ENCODE measurements around the gene ZSCAN9.

ZSCAN9 gene

DNA sequence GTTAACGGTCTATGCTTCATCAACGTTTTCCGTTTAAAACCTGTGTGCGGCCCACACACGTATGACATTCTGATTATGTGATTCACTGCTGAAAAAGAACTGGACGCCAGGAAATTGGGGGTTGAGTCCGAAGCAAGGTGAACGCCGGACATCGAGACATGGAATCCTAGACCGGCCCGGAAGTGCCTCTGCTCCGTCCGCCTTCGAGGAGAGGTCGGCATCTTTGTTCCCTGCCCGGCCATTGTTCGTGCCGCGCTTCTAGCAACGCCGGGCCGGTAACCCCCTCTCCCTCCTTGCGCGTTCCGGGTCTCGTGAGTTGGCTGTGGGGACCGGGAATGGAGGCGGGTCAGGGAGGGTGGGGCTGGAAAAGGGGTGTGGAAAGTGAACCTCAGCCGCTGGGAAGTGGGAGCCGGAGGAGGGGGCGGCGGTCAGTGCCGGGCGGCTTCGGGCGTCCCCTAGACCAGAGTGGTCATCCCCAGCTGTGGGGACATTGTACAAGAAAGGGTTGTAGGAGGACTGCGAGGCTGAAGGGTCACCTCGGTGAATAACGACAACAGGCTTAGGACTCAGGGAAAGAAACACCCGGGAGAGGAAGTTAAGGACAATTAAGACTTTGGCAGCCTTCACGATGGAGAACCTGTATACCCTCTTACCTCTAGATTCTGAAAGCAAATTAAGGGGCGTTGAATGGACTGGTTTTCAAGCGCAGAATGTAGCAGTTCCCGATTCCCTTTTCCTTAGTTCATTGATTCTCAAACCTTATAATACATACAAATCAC, at the start of gene ZSCAN9:
Gene ZSCAN9, plus strand, starts transcription at position 220 of the 779 bp plus-strand sequence. CDS start 1,810 bp downstream, outside the sequence.
- peak; percentile 24 for DNase-seq (ENCODE audit: low spot score)

DNA sequence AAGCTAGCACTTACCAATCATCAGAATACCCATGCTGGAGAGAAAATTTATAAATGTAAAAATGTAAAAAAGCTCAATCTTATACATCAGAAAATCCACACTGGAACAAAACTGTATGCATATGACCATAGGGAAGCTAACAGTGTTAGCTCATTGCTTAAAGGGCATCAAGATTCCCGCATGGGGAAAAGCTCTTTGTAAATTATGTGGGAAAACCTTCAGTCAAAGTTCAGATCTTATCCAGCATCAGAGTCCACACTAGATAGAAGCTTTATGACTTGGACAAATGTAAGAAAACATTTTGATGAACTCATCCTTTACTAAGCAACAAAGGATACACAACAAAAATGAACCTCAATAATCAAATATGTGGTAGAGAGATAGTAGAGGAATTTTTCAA, 48.7 kb upstream of the ZSCAN9 start:
- no peak for DNase-seq (ENCODE audit: low spot score)

DNA sequence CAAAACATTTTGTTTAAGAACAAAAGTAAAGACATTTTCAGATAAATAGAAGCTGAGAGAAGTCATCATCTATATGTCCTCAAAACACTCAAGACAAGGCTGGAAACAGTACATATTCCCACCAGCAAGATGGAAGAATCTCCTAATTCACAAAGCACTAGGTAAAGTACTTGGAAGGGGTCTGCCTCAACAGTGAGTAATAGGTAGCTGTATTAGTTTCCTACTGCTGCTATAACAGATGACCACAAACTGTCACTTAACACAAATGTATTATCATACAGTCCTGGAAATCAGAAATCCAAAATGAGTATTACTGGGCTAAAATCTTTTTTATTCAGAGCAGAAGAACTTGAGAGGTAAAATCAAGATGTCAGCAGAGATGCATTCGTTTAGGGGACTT, 42.8 kb upstream of the ZSCAN9 start:
- no peak for DNase-seq (ENCODE audit: low spot score)

DNA sequence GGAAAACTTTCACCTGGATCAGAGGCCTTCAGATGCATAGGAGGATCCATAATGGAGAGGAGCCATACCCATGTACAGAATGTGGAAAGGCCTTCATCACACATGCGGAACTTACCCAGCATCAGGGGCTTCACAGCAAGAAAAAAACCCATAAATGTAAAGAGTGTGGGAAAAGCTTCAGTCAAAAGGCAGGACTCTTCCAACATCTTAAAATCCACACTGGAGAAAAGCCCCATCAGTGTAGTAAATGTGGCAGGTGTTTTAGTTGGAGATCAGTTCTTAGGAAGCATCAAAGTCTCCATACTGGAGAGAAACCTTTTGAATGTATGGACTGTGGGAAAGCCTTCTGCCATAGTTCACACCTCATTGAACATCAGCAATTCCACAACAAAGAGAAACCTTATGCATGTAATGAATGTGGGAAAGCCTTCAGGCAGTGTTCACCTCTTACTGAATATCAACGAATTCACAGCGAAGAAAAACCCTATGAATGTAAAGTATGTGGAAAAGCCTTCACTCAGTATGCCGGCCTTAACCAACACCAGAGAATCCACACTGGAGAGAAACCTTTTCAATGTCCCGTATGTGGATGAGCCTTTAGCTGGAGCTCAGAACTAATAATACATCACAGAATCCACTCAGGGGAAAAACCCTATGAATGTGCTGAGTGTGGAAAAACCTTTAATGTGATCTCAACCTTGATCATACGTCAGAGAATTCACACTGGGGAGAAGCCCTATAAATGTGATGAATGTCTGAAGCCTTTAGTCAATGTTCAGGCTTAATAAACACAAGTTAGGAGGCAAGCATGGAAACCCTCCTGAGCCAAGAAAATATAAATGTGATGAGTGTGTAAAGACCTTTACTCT, 36.7 kb upstream of the ZSCAN9 start:
- no peak for DNase-seq (ENCODE audit: low spot score)

DNA sequence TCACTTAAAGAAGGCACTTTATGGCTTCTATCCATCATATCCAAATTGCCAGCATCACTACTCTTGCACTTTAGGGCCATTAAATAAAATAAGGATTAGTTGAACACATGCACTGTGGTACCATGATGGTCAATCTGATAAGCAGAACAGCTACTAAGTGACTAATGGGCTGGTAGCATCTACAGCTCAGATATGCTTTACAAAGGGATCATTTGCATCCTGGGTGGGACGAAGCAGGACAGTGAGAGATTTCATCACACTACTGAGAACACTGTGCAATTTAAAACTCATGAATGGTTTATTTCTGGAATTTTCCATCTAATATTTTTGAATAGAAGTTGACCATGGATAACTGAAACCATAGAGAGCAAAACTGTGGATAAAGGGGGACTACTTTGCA, 25.1 kb upstream of the ZSCAN9 start:
- DNase-seq (ENCODE audit: low spot score), result no peak

DNA sequence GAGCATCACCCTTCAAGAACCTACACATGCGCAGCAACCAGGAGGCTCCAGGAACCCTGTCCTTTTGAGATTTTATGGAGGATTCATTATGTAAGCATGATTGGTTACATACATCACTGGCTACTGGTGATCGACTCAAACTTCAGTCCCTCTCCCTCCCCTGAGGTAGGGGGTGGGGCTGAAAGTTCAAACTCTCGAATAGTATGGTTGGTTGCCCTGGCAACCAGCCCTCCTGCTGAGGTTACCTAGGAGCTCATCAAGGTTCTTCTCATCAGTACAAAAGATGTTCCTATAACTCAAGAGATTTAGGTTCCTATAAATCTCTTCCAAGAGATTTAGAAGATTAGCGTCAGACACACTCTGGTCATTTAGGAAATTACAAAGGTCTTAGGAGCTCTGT, 21.9 kb upstream of the ZSCAN9 start:
- DNase-seq (ENCODE audit: low spot score), result no peak

DNA sequence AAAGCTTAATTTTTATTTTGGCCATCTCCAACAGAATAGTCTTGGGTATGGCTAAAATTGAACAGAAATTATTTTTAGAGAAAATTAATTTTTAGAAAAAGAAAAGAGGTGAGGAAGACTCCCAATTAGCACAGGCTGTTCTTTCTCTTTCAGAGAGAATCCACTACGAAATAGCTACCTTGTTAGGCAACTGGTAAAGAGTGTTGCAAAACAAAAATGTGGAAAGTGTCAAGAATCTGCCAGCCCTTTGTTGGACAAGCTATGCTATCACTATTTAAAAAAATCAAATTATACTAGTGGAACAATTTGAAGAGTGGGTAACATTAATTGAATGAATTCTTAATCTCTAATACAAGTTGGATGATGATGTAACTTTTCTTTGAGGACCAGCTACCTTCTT, 19.2 kb upstream of the ZSCAN9 start:
- no peak for DNase-seq (ENCODE audit: low spot score)

DNA sequence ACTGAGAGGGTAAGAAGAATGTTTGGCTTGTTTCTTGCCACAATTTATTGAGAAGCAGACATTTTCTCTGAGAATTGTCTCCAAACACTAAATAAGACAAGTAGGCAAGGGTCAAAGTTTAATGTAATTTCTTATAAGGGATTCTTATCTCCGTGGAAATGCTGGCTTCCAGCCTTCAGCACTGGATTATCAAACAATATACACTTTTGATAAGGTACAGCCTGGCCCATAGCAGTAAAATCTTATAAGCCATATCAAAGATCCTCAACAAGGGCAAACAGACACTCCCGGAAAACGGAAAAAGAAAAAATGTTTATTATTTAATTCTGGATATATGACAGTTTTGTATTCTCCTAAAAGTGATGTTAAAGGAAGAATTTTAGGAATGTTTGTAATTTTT, 18.5 kb upstream of the ZSCAN9 start:
- DNase-seq (ENCODE audit: low spot score), result no peak

DNA sequence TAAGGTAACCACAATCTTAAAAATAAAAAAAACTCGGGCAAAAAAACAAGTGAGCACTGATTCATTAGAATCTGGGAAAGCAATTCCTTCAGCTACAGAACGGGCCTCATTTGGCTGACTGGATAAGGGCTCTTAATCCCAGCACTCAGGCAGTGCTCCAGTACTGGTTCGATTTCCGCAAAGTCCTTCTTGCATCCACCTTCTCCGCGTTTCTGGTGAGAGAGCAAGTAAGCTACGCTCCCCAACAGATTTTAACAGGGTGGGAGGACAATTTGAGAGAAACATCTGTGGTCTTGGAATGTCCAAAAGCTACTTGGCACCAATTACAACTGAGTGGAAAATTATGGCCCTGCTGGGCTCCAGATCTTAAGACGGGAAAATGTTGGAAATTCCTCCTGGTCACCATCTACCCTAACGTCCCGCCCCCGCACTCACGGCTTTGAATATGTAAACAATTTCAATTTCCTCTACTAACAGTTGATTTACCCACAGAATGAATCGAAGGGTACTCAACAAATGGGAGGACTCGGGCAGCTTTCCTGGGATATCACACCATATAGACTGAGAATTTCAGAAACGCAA, 18.1 kb upstream of the ZSCAN9 start:
- DNase-seq (ENCODE audit: low spot score), result no peak

DNA sequence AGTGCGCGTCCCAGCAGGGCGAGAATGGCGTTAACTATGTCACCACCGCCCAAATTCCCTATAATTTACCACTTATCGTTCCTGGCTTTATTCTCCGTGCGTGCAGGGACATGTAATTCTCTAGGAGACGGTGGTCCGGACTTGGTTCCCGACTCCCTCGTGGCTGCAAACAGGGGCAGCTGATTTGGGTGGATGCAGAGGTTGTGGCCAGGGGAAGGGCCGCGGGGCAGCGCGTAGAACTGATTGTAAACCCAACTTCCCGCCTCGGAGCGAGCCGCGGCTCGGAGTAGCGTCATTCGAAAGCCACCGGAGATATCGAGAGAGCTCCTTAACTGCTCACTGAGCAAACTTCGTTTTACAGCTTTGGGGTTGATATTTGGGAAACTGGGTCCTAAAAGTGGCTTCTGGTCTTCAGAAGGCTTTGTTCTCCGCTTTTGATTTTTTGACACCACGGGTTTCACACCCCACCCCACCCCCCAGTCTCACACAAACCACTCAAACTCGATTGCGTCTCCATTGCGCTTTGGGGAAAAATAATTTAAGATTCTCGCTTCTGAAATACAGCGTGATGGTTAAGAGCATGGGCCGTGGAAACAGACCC, 17.5 kb upstream of the ZSCAN9 start:
- DNase-seq (ENCODE audit: low spot score), result no peak

DNA sequence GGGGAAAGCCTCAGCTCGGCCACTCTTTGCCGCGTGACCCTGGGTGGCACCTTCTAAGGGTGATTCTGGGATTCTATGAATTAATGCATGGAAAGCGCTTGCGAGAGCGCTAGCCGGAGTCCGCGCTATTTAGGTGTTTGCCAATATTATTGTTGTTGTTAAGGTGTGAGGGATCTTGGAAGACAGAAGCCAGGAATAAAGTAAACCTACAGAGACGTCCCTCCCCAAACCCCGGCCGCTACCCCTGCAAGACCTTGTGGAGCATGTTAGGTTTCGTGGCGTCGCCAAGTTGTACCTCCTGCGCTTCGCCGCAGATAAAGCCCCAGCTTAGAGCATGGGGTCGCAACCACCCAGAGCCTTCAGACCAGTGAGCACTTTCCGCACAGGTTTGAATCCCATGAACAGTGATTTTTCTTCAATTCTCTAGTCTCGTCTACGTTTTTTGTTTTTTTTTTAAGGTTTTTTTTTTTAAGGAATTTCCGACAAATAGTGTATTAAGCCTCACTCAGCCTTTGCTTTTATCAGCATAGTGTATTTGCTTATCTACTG, 16.9 kb upstream of the ZSCAN9 start:
- DNase-seq (ENCODE audit: low spot score), result no peak

DNA sequence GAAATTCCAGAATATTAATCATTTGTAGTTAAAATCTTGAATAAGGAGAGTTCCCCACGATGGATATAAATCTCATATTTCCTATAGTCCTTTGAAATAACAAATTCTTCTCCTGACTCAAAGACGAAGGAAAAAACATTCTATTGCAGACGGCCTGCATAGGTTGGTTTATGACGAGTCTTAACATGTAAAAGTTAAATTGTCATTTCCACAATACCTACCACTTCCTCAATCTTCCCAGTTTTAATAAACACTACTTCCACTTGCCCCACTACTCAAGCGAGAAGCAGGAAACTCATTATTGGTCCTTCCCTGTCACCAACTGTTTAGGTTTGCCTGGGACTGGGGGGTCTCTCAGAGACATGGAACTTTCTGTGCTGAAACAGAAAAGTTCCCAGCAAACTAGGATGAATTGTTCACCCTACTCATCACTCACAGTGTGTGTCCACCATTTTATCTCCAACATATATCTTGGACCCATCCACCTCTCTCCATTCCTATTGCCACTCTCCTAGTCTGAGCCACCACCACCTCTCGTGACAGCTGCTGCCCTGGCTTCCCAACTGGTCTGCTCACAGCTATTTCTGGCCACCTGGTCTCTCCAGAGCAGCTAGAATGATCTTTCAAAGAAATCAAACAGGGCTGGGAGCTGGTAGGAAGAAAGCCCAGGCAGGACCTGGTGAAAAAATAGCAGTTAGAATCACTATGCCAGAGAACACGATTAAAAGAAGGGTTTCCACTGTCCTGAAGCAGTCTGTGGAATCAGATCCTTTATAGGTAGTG, 15.1 kb upstream of the ZSCAN9 start:
- no peak for DNase-seq (ENCODE audit: low spot score)

DNA sequence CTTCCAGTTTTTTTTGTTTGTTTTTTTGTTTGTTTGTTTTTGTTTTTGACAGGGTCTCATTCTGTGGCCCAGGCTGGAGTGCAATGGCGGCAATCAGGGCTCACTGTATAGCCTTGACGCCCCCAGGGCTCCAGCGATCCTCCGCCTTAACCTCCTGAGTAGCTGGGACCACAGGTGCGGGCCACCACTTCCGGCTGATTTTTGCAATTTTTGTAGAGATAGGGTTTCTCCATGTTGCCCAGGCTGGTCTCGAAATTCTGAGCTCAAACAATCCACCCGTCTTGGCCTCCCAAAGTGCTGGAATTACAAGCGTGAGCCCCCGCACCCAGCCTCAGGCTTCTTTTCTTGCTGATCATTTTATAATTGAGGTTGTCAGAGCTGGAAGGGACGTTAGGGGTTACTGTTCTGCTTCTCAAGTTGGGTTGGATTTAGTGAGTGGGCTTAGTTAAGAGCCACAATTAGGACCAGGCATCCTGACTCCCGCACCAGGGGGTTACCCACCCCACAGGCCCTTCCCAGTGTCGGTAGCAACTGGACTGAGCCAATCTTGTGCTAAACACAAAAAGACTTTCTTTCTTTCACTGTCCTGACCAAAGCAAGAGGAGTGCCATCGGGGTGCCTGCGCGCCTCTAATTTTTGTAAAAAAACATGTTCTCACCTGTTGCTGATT, 13.1 kb upstream of the ZSCAN9 start:
- DNase-seq (ENCODE audit: low spot score), result no peak

DNA sequence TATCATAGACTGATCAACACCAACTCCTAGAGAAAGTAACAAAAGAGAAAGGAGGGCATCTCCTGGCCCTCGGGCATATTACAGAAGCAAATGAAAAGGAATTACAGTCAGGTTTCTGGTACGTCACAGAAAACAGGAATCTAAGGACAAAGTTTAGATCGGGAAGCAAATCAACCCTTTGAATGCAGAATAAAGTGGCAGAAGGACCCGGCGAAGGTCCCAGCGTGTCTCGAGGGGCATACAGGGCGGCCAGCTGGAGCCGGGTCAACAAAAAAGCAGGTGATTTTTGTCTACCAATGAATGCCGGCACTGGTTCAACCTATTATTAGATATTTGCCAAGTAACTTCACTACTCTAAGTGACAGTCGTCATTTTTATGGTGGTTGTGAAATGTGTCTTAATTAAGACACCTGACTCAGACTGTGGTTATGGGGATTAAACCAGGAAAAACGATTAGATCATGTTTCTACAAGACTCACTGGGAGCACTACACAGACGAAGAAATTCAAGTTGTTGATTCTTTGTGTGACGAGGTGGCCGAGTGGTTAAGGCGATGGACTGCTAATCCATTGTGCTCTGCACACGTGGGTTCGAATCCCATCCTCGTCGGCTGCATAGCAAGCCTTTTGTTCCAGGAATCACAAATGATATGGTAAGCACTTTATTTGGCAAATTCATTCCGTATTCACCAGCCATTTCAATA, 12.4 kb upstream of the ZSCAN9 start:
- no peak for DNase-seq (ENCODE audit: low spot score)

DNA sequence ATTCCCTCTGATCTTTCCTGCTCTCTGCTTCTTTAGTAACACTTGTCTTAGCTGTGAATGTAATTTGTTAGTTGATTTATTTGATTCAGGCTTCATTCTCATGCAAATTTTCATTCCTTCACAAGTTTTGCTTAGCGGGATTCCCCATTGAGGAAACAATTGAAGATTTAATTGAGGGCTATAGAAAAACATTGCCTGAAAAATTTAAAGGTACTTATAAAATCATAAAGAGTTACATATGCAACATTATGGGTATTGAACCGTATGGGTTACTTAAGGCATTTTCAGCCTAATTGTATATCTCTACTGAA, 11.9 kb upstream of the ZSCAN9 start:
- DNase-seq (ENCODE audit: low spot score), result no peak

DNA sequence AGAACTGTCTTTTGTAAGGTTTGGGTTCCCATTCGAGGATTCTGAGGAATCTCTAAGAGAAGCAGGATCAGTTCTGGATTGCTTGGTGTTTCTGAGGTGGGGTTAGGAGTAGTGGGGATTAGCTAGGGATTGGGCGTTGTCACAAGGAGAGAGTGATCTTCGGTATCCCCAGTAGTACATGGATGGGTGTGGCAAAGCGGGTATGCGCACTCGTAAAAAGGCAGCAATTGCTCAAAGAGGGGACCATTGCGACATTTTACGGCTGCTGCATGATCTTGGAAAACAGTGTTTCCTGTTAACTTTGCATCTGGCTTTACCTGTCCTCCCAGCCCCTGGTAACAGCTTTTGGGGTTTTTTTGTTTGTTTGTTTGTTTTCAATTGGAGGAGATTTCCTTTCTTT, 9.7 kb upstream of the ZSCAN9 start:
- no peak for DNase-seq (ENCODE audit: low spot score)

DNA sequence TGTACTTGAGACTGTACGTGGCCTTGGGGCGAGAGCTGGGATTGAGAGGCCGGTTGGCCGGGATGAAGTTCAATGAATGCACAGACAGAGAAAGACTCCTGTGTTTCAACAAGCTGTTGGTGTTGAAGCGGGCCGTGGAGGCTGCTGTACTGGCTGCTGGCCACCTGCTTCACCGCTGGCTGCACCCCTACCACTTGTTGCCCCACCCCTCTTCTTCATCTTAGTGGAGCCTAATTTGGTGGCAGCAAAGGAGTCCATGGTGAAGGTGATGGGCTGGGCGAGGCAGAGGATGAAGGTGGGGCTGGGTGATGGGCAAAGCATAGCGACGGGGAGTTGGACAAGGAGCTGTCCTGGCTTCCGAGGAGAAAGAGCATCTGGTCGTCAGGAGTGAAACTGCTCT, 7.2 kb upstream of the ZSCAN9 start:
- no peak for DNase-seq (ENCODE audit: low spot score)

DNA sequence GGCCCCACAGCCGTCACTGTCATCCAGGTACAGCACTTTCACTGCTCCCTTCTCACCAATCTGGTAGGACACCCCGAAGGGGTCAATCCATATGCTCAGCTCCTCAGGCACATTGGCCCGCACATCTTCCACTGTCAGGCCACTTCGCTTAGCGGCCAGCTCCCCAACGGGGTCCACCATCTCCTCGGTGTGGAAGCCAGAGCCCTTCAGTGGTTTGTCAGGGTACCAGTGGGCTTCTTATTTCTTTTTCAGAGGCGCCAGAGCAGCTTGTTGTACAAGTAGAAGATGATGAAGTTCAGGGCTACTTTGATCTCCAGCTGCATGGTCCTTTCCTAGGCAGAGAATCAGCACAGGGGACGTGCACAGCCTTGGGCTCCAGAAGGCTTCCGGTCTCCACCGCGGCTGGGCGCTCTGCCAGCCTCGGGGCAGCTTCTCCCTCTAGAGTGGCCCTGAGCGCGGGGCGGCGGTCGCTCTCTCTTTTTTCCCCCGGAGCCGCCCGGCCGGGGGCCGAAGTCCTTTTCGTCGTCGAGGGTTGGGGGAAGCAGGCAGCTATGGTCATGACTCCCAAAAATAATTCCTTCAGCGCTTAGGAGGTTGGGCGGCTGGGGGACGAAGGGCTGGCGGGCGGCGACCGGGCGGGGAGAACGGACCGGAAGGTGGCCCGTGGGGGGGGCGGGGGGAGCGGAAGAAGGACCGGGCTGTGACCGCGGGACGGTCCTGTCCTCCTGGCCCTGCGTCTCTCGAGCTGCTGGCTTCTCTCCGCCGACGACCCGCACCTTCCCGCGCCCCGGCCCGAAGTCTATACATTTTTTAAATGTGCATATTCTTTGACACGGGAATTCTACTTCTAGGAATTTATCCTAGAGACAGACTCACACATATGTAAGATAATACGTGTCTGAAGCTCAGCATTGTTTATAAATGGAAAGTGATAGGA, 6.5 kb upstream of the ZSCAN9 start:
- peak; percentile 15 for DNase-seq (ENCODE audit: low spot score)

All from CD4-positive, alpha-beta T cell treated with Interleukin-6 at 100 ng/mL for 8 hours (primary cell).